Lower lobe of right lung (tissue), 2 donors: ENCODE results near the gene HOPX. TPM values are rescaled to one million over a fixed set of nuclear protein-coding genes. Genes with fewer than 3 reads are reported as not detected.
A peak's percentile ranks its signal among the peaks of the same experiment; 100 is the strongest.

Experiments used
- ATAC-seq, 2 donors: fragments of 200-7000 bp; cut with Tn5 transposase; one replicate each; pipeline ENCODE4 v1.9.1; 2020 to 2022; ENCODE audit warnings: mild to moderate bottlenecking in 2 of 2, moderate library complexity in 2 of 2
- DNase-seq: peaks from one replicate; pipeline ENCODE4 v3.0.0-alpha.2; 2020
- H3K27ac ChIP-seq: fragments of 200-600 bp; one replicate; pipeline ENCODE4 v1.8.0; 2022
- H3K27me3 ChIP-seq: fragments of 200-600 bp; one replicate; pipeline ENCODE4 v1.8.0; 2022; ENCODE audit warnings: low read depth
- H3K36me3 ChIP-seq: fragments of 200-600 bp; one replicate; pipeline ENCODE4 v1.8.0; 2022; ENCODE audit warnings: mild to moderate bottlenecking
- H3K4me1 ChIP-seq: fragments of 200-600 bp; one replicate; pipeline ENCODE4 v1.8.0; 2022
- H3K4me3 ChIP-seq: fragments of 200-600 bp; one replicate; pipeline ENCODE4 v1.8.0; 2022; ENCODE audit warnings: mild to moderate bottlenecking
- H3K9me3 ChIP-seq: fragments of 200-600 bp; one replicate; pipeline ENCODE4 v1.8.0; 2022
- CTCF ChIP-seq: fragments of 200-600 bp; IDR thresholded peaks from one replicate; pipeline ENCODE4 v1.8.0; 2022; ENCODE audit warnings: antibody characterized with exemption, mild to moderate bottlenecking
- intact Hi-C: fragments of 100-400 bp; cut with DNase I; formaldehyde crosslinking; loops from one replicate; pipeline ENCODE4 v1.11.0; 2022
- total RNA-seq: library from RNA; stranded (reverse); fragmentation: NEBNext Ultra II Directional; extraction: Animal tissue kit (Norgen Biotek cat#: 25700); gene quantifications from one replicate; pipeline ENCODE4 v1.2.1, GENCODE V29; 2021
- donor health status: DM: no; HTN: yes; CAD: no; lungs with severe emphysema.

The HOPX gene
- total RNA-seq, 1 donor from 2014 or later, result 341 TPM

GRCh38 chr4:56649445-56650261 is 31.4 kb downstream of the HOPX start:
- TF ChIP-seq CTCF, result no peak
- DNase-seq (no peak), ATAC-seq (no peak)
- no peaks in the 10 kb centered on the region for H3K27me3 ChIP-seq
- H3K4me1 ChIP-seq, result peaks cover 7% of the 10 kb centered on the region
- intact Hi-C loops, result no loop called here
- H3K9me3 ChIP-seq, result no peaks in the 10 kb centered on the region
- H3K36me3 ChIP-seq, result peaks cover 30% of the 10 kb centered on the region
- no peak overlapping the region for H3K27ac ChIP-seq
- H3K4me3 ChIP-seq, result no peak overlapping the region

GRCh38 chr4:56648824-56649151 is 32.3 kb downstream of the HOPX start:
- intact Hi-C loops, result no loop called here
- ATAC-seq, result no peak
- no peak overlapping the region for H3K4me3 ChIP-seq
- H3K36me3 ChIP-seq, result peaks cover 30% of the 10 kb centered on the region
- DNase-seq, result no peak
- H3K27ac ChIP-seq, result no peak overlapping the region
- H3K27me3 ChIP-seq, result no peaks in the 10 kb centered on the region
- H3K9me3 ChIP-seq, result no peaks in the 10 kb centered on the region
- H3K4me1 ChIP-seq, result no peaks in the 10 kb centered on the region
- TF ChIP-seq CTCF, result no peak

- intact Hi-C loops, result no loop called here
- no peak for ATAC-seq
- TF ChIP-seq CTCF, result no peak
Observed at GRCh38 chr4:56648021-56648823, 32.9 kb downstream of the HOPX start.

DNA sequence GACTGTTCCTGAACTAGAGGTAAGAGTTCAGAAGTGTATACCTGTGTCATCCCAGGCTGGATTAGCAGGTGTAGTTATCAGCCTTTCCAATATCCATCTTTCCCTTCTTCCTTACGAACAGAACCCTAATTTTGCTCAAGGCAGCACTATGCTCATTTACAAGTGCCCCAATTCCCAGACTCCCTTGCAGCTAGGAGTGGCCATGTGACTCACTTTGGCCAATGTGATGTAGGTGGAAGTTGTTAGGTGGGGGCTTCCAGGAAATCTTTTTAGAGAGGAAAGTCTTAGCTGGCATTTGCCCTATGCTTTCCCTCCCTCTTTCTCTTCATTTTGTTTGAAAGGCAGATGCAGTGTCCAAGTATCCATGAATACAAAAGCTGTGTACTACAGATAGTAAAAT is 34.8 kb downstream of the HOPX start:
- ATAC-seq (peak in 1 of 2 donors; percentile 1), DNase-seq (no peak)
- Histone ChIP-seq H3K27ac (no peak overlapping the region), H3K27me3 (no peaks in the 10 kb centered on the region), H3K9me3 (no peaks in the 10 kb centered on the region), H3K4me1 (no peaks in the 10 kb centered on the region), H3K36me3 (peaks cover 25% of the 10 kb centered on the region), H3K4me3 (no peak overlapping the region)
- intact Hi-C loops, result no loop called here
- TF ChIP-seq CTCF, result no peak

More at GRCh38 chr4:56648021-56648823, 32.9 kb downstream of the HOPX start:
- Histone ChIP-seq H3K9me3 (no peaks in the 10 kb centered on the region), H3K27me3 (no peaks in the 10 kb centered on the region), H3K27ac (no peak overlapping the region), H3K4me1 (no peaks in the 10 kb centered on the region), H3K36me3 (peaks cover 30% of the 10 kb centered on the region), H3K4me3 (no peak overlapping the region)
- DNase-seq, result no peak

DNA sequence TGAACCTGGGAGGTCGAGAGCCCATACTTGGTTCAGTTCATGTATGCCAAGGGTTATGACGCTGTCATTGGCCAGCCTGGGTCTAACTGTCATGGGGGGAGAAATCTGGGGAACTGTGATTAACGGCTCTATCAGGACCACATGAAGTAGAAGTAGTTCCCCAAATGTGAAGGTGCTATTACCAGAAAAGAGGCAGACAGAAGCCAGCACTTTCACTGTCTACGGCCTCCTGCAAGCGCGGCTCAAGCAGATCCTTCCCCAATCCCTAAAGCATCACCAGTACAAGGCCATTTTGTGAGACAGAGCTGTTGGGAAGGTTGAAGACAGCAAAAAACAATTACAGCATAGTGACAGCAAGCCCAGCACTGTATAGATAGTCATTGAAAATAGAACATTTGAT is 37.5 kb downstream of the HOPX start:
- intact Hi-C loops, result no loop called here
- Histone ChIP-seq H3K4me3 (no peak overlapping the region), H3K27ac (no peak overlapping the region), H3K4me1 (no peaks in the 10 kb centered on the region), H3K9me3 (no peaks in the 10 kb centered on the region), H3K27me3 (no peaks in the 10 kb centered on the region), H3K36me3 (peaks cover 7% of the 10 kb centered on the region)
- DNase-seq (no peak), ATAC-seq (no peak)
- TF ChIP-seq CTCF, result no peak
